HCT116 (cell line): ENCODE data around the gene MEIS2. TPM values are rescaled to one million over a fixed set of nuclear protein-coding genes. Genes with fewer than 3 reads are reported as not detected.

Experiments used
- ATAC-seq: fragments of 200-7000 bp; cut with Tn5 transposase; 2 replicates; pipeline ENCODE4 v1.9.1; 2020; ENCODE audit warnings: mild to moderate bottlenecking, moderate library complexity
- BruUV-seq: library from RNA; stranded (reverse); fragments of 400-500 nt; replicated peaks from 2 replicates; lab custom pipeline; 2021; lab: Mats Ljungman, UMichigan
- CTCF ChIA-PET: fragments of 300-600 bp; sonication (Branson Sonifier 250); formaldehyde crosslinking; loops from one replicate; lab custom pipeline; 2021; ENCODE audit warnings: antibody characterized with exemption; lab: Charles Lee
- POLR2A ChIA-PET: fragments of 300-600, 350-600 bp; sonication (Branson Sonifier 250); formaldehyde crosslinking; loops from one replicate; lab custom pipeline; 2021; ENCODE audit warnings: antibody characterized with exemption; lab: Charles Lee
- RAD21 ChIA-PET, 2 experiments: fragments of 300-600 bp; sonication (Branson Sonifier 250); formaldehyde crosslinking; loops; one replicate each; lab custom pipeline; 2023; ENCODE audit warnings: low total read pairs in 2 of 2; ENCODE audit not compliant: uncharacterized antibody in 2 of 2, unreplicated experiment in 2 of 2, low non-redundant PET in 1 of 2; lab: Charles Lee
- DNase-seq: peaks from one replicate; pipeline ENCODE4 v3.0.0-alpha.2; 2010; ENCODE audit warnings: low read depth, low spot score
- H2AFZ ChIP-seq: fragments of 200-600 bp; shearing (Covaris generic), sonication (generic); 2 replicates; pipeline ENCODE4 v1.6.1; 2017; ENCODE audit warnings: low read depth, mixed run types, mixed read lengths, antibody characterized with exemption, low read length; ENCODE audit not compliant: poor library complexity, severe bottlenecking
- H3K27ac ChIP-seq: 2 replicates; pipeline ENCODE4 v1.5.1; 2012; ENCODE audit warnings: low read depth, low read length
- H3K27me3 ChIP-seq: fragments of 200-600 bp; sonication (generic); 2 replicates; pipeline ENCODE4 v1.6.1; 2016; ENCODE audit warnings: mixed run types, low read length, mixed read lengths; ENCODE audit not compliant: insufficient read depth
- H3K36me3 ChIP-seq, 2 experiments: fragments of 200-500 bp in 1 of 2; fragments of 200-600 bp in 1 of 2; sonication (Bioruptor generic) in 1 of 2; sonication (generic) in 1 of 2; 2 replicates each; pipeline versions ENCODE4 v1.5.1 to v1.6.1; 2014 to 2016; ENCODE audit warnings: low read length in 2 of 2, inconsistent platforms in 1 of 2, mixed read lengths in 1 of 2, mixed run types in 1 of 2; ENCODE audit not compliant: insufficient read depth in 2 of 2, control insufficient read depth in 1 of 2
- H3K4me1 ChIP-seq, 2 experiments: fragments of 200-600 bp in 1 of 2; sonication (generic) in 1 of 2; 2 replicates each; pipeline versions ENCODE4 v1.5.1 to v1.6.1; 2012 to 2017; ENCODE audit warnings: low read length in 2 of 2, inconsistent platforms in 1 of 2, mild to moderate bottlenecking in 1 of 2, mixed read lengths in 1 of 2, mixed run types in 1 of 2, moderate library complexity in 1 of 2; ENCODE audit not compliant: insufficient read depth in 2 of 2, control insufficient read depth in 1 of 2
- H3K4me2 ChIP-seq: fragments of 200-600 bp; sonication (generic); 2 replicates; pipeline ENCODE4 v1.6.1; 2017; ENCODE audit warnings: mixed run types, low read length, mixed read lengths
- H3K4me3 ChIP-seq, 2 experiments: fragments of 200-600 bp in 1 of 2; sonication (generic) in 1 of 2; replicated peaks in 1 of 2; 2 replicates each; pipeline ENCODE4 v1.5.1; 2011 to 2016; ENCODE audit warnings: low read length in 2 of 2, control low read depth in 1 of 2, low read depth in 1 of 2, mild to moderate bottlenecking in 1 of 2, mixed read lengths in 1 of 2, mixed run types in 1 of 2
- H3K79me2 ChIP-seq: fragments of 200-600 bp; sonication (generic); 2 replicates; pipeline ENCODE4 v1.6.1; 2017; ENCODE audit warnings: mild to moderate bottlenecking, mixed run types, low read length, moderate library complexity, mixed read lengths; ENCODE audit not compliant: insufficient read depth
- H3K9ac ChIP-seq: fragments of 200-600 bp; sonication (generic); 2 replicates; pipeline ENCODE4 v1.6.1; 2016; ENCODE audit warnings: low read length, mixed read lengths
- H3K9me2 ChIP-seq: fragments of 200-600 bp; sonication (generic), shearing (Covaris generic); 2 replicates; pipeline ENCODE4 v1.6.1; 2017; ENCODE audit warnings: mixed run types, mild to moderate bottlenecking, moderate library complexity; ENCODE audit not compliant: insufficient read depth
- H3K9me3 ChIP-seq, 2 experiments: fragments of 200-500 bp in 1 of 2; fragments of 200-600 bp in 1 of 2; sonication (Bioruptor generic) in 1 of 2; sonication (generic) in 1 of 2; 2 replicates each; pipeline ENCODE4 v1.6.1; 2014 to 2017; ENCODE audit warnings: low read length in 2 of 2, mixed read lengths in 2 of 2, inconsistent platforms in 1 of 2, low read depth in 1 of 2, mild to moderate bottlenecking in 1 of 2, mixed run types in 1 of 2, moderate library complexity in 1 of 2; ENCODE audit not compliant: control insufficient read depth in 1 of 2, insufficient read depth in 1 of 2
- H4K20me1 ChIP-seq: fragments of 200-600 bp; sonication (generic), shearing (Covaris generic); 2 replicates; pipeline ENCODE4 v1.6.1; 2017; ENCODE audit warnings: mixed run types, mild to moderate bottlenecking, moderate library complexity; ENCODE audit not compliant: insufficient read depth
- CBX3 ChIP-seq: IDR thresholded peaks from 2 replicates; pipeline ENCODE4 v1.6.1; 2012; ENCODE audit warnings: low read depth
- ELF1 ChIP-seq: IDR thresholded peaks from 2 replicates; pipeline ENCODE4 v1.6.1; 2012; ENCODE audit warnings: low read depth, borderline replicate concordance
- EZH2 ChIP-seq: fragments of 200-600 bp; sonication (generic); IDR thresholded peaks from 2 replicates; pipeline ENCODE4 v1.6.1; 2017; ENCODE audit warnings: antibody characterized with exemption, mixed run types
- FOSL1 ChIP-seq: IDR thresholded peaks from 2 replicates; pipeline ENCODE4 v1.6.1; 2012; ENCODE audit warnings: low read depth
- JUND ChIP-seq: IDR thresholded peaks from 2 replicates; pipeline ENCODE4 v1.6.1; 2012
- POLR2A ChIP-seq: IDR thresholded peaks from 2 replicates; pipeline ENCODE4 v1.7.0; 2011; ENCODE audit warnings: borderline replicate concordance; ENCODE audit not compliant: insufficient read depth, insufficient read length; ENCODE audit errors: extremely low read depth
- POLR2AphosphoS5 ChIP-seq: IDR thresholded peaks from 2 replicates; pipeline ENCODE4 v1.6.1; 2011; ENCODE audit warnings: mild to moderate bottlenecking, low read depth, low read length, moderate library complexity
- SIN3A ChIP-seq: IDR thresholded peaks from 2 replicates; pipeline ENCODE4 v1.6.1; 2012; ENCODE audit warnings: low read depth
- SRF ChIP-seq: IDR thresholded peaks from 2 replicates; pipeline ENCODE4 v1.6.1; 2012; ENCODE audit warnings: low read depth
- YY1 ChIP-seq: IDR thresholded peaks from 2 replicates; pipeline ENCODE4 v1.6.1; 2011; ENCODE audit warnings: low read length, low read depth, moderate library complexity, mild to moderate bottlenecking; ENCODE audit not compliant: insufficient replicate concordance; ENCODE audit errors: extremely low read depth
- intact Hi-C: fragments of 100-400 bp; cut with micrococcal nuclease; formaldehyde crosslinking; loops from 2 replicates; pipeline ENCODE4 v1.10.0; 2022
- total RNA-seq: library from RNA; stranded (reverse); gene quantifications from one replicate; pipeline ENCODE4 v1.2.1, GENCODE V29; 2021; ENCODE audit not compliant: unreplicated experiment
- TF ChIP-seq, protein P1 (sequence below): IDR thresholded peaks from 2 replicates; pipeline ENCODE4 v1.6.1; 2012
- TF ChIP-seq, protein P2 (sequence below), 3 experiments: fragments of 200-600 bp in 1 of 3; sonication (generic) in 1 of 3; IDR thresholded peaks in 2 of 3; conservative IDR thresholded peaks in 1 of 3; 2 replicates each; pipeline ENCODE4 v1.5.1; 2012 to 2017; ENCODE audit warnings: low read depth in 2 of 3, low read length in 2 of 3, antibody characterized with exemption in 1 of 3, borderline replicate concordance in 1 of 3, control low read depth in 1 of 3, mild to moderate bottlenecking in 1 of 3, mixed read lengths in 1 of 3, mixed run types in 1 of 3, moderate library complexity in 1 of 3; ENCODE audit not compliant: insufficient read depth in 1 of 3

The MEIS2 gene
- total RNA-seq, 1 experiment from 2014 or later = 11.5 TPM

DNA sequence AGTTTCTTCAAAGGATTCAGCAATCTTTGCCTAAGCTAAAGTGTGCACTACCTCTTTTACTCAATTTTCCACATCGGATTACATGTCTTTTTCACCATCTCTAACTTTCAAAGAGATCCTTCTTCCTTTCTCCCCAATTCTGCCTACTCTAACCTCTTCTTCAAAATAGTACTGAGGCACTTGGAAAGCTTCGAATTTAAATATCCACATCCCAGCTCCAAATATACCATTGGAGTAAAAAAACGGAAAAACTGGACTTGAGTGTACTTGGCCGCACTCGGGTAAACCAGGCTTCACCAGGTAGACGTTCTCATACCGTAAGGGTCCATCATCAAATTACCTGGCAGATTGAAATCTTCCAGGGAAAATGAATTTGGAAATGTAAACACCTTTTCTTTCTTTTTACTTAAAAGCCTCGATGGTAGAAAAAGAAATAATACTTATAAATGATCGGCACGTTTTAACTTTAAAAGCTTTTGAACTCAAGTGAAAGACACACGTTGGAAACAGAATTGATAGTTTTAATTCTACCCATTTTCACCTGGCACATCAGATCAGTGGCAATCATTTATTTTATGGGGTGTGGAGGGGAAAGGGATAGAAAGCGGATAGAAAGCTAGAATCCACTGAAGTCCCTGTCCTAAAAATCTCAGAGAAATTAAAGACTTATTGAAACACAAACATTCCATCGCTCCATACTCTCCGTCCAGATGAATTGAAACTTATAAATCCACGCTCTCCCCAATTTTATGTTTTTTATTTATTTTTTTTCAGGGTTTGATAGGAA is 8.2 kb upstream of the MEIS2 start:
- Histone ChIP-seq H4K20me1 (no peaks in the 10 kb centered on the region), H3K36me3 (no peaks in the 10 kb centered on the region), H3K79me2 (no peaks in the 10 kb centered on the region), H3K9me3 (no peaks in the 10 kb centered on the region), H3K4me1 (no peaks in the 10 kb centered on the region), H3K27ac (no peak overlapping the region), H3K9ac (no peak overlapping the region), H3K27me3 (no peaks in the 10 kb centered on the region), H3K4me3 (no peak overlapping the region), H3K9me2 (no peaks in the 10 kb centered on the region), H2AFZ (no peak overlapping the region), H3K4me2 (no peak overlapping the region)
- TF ChIP-seq, protein P1, sequence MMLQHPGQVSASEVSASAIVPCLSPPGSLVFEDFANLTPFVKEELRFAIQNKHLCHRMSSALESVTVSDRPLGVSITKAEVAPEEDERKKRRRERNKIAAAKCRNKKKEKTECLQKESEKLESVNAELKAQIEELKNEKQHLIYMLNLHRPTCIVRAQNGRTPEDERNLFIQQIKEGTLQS = no peak
- TF ChIP-seq ELF1 (no peak), POLR2AphosphoS5 (no peak), YY1 (no peak), SIN3A (no peak), EZH2 (no peak), JUND (no peak), FOSL1 (no peak), CBX3 (no peak), SRF (no peak), POLR2A (no peak)
- TF ChIP-seq, protein P2, sequence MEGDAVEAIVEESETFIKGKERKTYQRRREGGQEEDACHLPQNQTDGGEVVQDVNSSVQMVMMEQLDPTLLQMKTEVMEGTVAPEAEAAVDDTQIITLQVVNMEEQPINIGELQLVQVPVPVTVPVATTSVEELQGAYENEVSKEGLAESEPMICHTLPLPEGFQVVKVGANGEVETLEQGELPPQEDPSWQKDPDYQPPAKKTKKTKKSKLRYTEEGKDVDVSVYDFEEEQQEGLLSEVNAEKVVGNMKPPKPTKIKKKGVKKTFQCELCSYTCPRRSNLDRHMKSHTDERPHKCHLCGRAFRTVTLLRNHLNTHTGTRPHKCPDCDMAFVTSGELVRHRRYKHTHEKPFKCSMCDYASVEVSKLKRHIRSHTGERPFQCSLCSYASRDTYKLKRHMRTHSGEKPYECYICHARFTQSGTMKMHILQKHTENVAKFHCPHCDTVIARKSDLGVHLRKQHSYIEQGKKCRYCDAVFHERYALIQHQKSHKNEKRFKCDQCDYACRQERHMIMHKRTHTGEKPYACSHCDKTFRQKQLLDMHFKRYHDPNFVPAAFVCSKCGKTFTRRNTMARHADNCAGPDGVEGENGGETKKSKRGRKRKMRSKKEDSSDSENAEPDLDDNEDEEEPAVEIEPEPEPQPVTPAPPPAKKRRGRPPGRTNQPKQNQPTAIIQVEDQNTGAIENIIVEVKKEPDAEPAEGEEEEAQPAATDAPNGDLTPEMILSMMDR (IDR thresholded peaks at IDR 0.05 in 2 of 3, conservative IDR thresholded peaks at IDR 0.05 in 1 of 3; ENCODE audit: borderline replicate concordance in 1 of 3, insufficient read depth in 1 of 3, low read depth in 2 of 3, low read length in 2 of 3) = no peak
- ATAC-seq (no peak), DNase-seq (no peak)
- RAD21 ChIA-PET = interaction anchor here in 1 of 2 experiments (0.6 kb wide), 1 partner anchor 11 kb away, joined by 3 read pairs; no protein-coding TSS in a partner anchor
- POLR2A ChIA-PET = no interaction called here
- CTCF ChIA-PET = no interaction called here
- no TSS peak for BruUV-seq
- intact Hi-C loops = no loop called here
